HEK293 (cell line): ENCODE measurements around the gene TANGO2.

Experiments
- CTCF ChIA-PET: fragments of 350-600 bp; formaldehyde crosslinking; extraction: SDS; loops from one replicate; lab custom pipeline; 2021; ENCODE audit warnings: antibody characterized with exemption; lab: Yijun Ruan, JAX
- POLR2A ChIA-PET: fragments of 300-600 bp; formaldehyde crosslinking; extraction: SDS; loops from one replicate; lab custom pipeline; 2020; ENCODE audit warnings: antibody characterized with exemption, inconsistent platforms; lab: Yijun Ruan, JAX
- H3K27ac ChIP-seq: fragments of 200-500 bp; sonication (Bioruptor generic); 2 replicates; pipeline ENCODE4 v1.5.1; 2014; ENCODE audit warnings: low read depth, low read length, control low read depth, inconsistent platforms; ENCODE audit errors: extremely low read depth
- H3K36me3 ChIP-seq, 2 experiments: fragments of 200-500 bp in 1 of 2; sonication (Bioruptor generic) in 1 of 2; 1 replicate in 1 of 2; 2 replicates in 1 of 2; pipeline ENCODE4 v1.5.1; 2014 to 2017; ENCODE audit warnings: inconsistent platforms in 2 of 2, low read length in 2 of 2; ENCODE audit not compliant: control insufficient read depth in 2 of 2, insufficient read depth in 1 of 2
- H3K4me1 ChIP-seq: fragments of 200-500 bp; sonication (Bioruptor generic); 2 replicates; pipeline ENCODE4 v1.5.1; 2014; ENCODE audit warnings: mild to moderate bottlenecking, low read length, inconsistent platforms; ENCODE audit not compliant: control insufficient read depth, insufficient read depth
- H3K4me3 ChIP-seq: 2 replicates; pipeline ENCODE4 v1.5.1; 2011; ENCODE audit warnings: low read depth, mild to moderate bottlenecking, control low read depth, low read length, moderate library complexity
- H3K9me3 ChIP-seq: fragments of 200-500 bp; sonication (Bioruptor generic); 2 replicates; pipeline ENCODE4 v1.5.1; 2014; ENCODE audit warnings: low read depth, low read length, inconsistent platforms; ENCODE audit not compliant: control insufficient read depth, insufficient read depth
- EGR2 ChIP-seq: fragments of 450-650 bp; formaldehyde crosslinking; IDR thresholded peaks from 2 replicates; pipeline ENCODE4 v1.5.1; 2016; ENCODE audit warnings: low read depth, missing biosample characterization, missing genetic modification characterization
- FEZF1 ChIP-seq: fragments of 450-650 bp; formaldehyde crosslinking; IDR thresholded peaks from 2 replicates; pipeline ENCODE4 v1.5.1; 2016; ENCODE audit warnings: missing biosample characterization, missing genetic modification characterization
- GFI1B ChIP-seq: fragments of 450-650 bp; formaldehyde crosslinking; IDR thresholded peaks from 2 replicates; pipeline ENCODE4 v1.5.1; 2016; ENCODE audit warnings: missing biosample characterization, missing genetic modification characterization
- KLF1 ChIP-seq: fragments of 450-650 bp; formaldehyde crosslinking; IDR thresholded peaks from 2 replicates; pipeline ENCODE4 v1.5.1; 2016; ENCODE audit warnings: missing biosample characterization, missing genetic modification characterization
- KLF9 ChIP-seq: fragments of 450-650 bp; formaldehyde crosslinking; IDR thresholded peaks from 2 replicates; pipeline ENCODE4 v1.5.1; 2016; ENCODE audit warnings: missing biosample characterization, missing genetic modification characterization, low read depth
- OSR2 ChIP-seq: fragments of 450-650 bp; formaldehyde crosslinking; IDR thresholded peaks from 2 replicates; pipeline ENCODE4 v1.5.1; 2016; ENCODE audit warnings: missing biosample characterization, missing genetic modification characterization
- OVOL3 ChIP-seq: fragments of 450-650 bp; formaldehyde crosslinking; IDR thresholded peaks from 2 replicates; pipeline ENCODE4 v1.5.1; 2016; ENCODE audit warnings: missing biosample characterization, missing genetic modification characterization
- PRDM1 ChIP-seq: fragments of 450-650 bp; formaldehyde crosslinking; IDR thresholded peaks from 2 replicates; pipeline ENCODE4; 2016; ENCODE audit warnings: missing biosample characterization, missing genetic modification characterization
- REPIN1 ChIP-seq: fragments of 450-650 bp; formaldehyde crosslinking; IDR thresholded peaks from 2 replicates; pipeline ENCODE4 v1.5.1; 2017; ENCODE audit warnings: missing biosample characterization, missing genetic modification characterization, low read depth
- ZEB2 ChIP-seq: fragments of 450-650 bp; formaldehyde crosslinking; IDR thresholded peaks from 2 replicates; pipeline ENCODE4 v1.5.1; 2016; ENCODE audit warnings: missing biosample characterization, missing genetic modification characterization
- ZFHX2 ChIP-seq: fragments of 450-650 bp; formaldehyde crosslinking; conservative IDR thresholded peaks from 2 replicates; pipeline ENCODE4 v1.5.1; 2016; ENCODE audit warnings: missing biosample characterization, missing genetic modification characterization
- ZNF10 ChIP-seq: fragments of 450-650 bp; formaldehyde crosslinking; IDR thresholded peaks from 2 replicates; pipeline ENCODE4 v1.5.1; 2017; ENCODE audit warnings: missing biosample characterization, missing genetic modification characterization
- ZNF112 ChIP-seq: fragments of 450-650 bp; formaldehyde crosslinking; IDR thresholded peaks from 2 replicates; pipeline ENCODE4 v1.5.0; 2017; ENCODE audit warnings: missing biosample characterization, missing genetic modification characterization
- ZNF211 ChIP-seq: fragments of 450-650 bp; formaldehyde crosslinking; IDR thresholded peaks from 2 replicates; pipeline ENCODE4 v1.5.1; 2016; ENCODE audit warnings: low read depth, missing biosample characterization, missing genetic modification characterization
- ZNF23 ChIP-seq: fragments of 450-650 bp; formaldehyde crosslinking; IDR thresholded peaks from 2 replicates; pipeline ENCODE4 v1.5.1; 2016; ENCODE audit warnings: missing biosample characterization, missing genetic modification characterization, borderline replicate concordance
- ZNF248 ChIP-seq: fragments of 450-650 bp; formaldehyde crosslinking; IDR thresholded peaks from 2 replicates; pipeline ENCODE4 v1.5.1; 2017; ENCODE audit warnings: missing biosample characterization, missing genetic modification characterization
- ZNF302 ChIP-seq: fragments of 450-650 bp; formaldehyde crosslinking; IDR thresholded peaks from 2 replicates; pipeline ENCODE4 v1.5.1; 2016; ENCODE audit warnings: missing biosample characterization, missing genetic modification characterization, low read depth
- ZNF335 ChIP-seq: fragments of 450-650 bp; formaldehyde crosslinking; conservative IDR thresholded peaks from 2 replicates; pipeline ENCODE4 v1.5.1; 2016; ENCODE audit warnings: missing biosample characterization, missing genetic modification characterization
- ZNF404 ChIP-seq: fragments of 450-650 bp; formaldehyde crosslinking; IDR thresholded peaks from 2 replicates; pipeline ENCODE4 v1.5.1; 2017; ENCODE audit warnings: missing biosample characterization, missing genetic modification characterization
- ZNF544 ChIP-seq: fragments of 450-650 bp; formaldehyde crosslinking; IDR thresholded peaks from 2 replicates; pipeline ENCODE4 v1.5.0; 2017; ENCODE audit warnings: missing biosample characterization, missing genetic modification characterization
- ZNF549 ChIP-seq: fragments of 450-650 bp; IDR thresholded peaks from 2 replicates; pipeline ENCODE4 v1.5.1; 2018; ENCODE audit warnings: missing biosample characterization, missing genetic modification characterization, mild to moderate bottlenecking, inconsistent platforms, moderate library complexity
- ZNF792 ChIP-seq: fragments of 450-650 bp; formaldehyde crosslinking; IDR thresholded peaks from 2 replicates; pipeline ENCODE4 v1.5.1; 2016; ENCODE audit warnings: missing biosample characterization, missing genetic modification characterization
- ZNF830 ChIP-seq: fragments of 450-650 bp; IDR thresholded peaks from 2 replicates; pipeline ENCODE4 v1.5.0; 2018; ENCODE audit warnings: missing biosample characterization, missing genetic modification characterization, low read depth, mild to moderate bottlenecking, moderate library complexity
- ZNF843 ChIP-seq: fragments of 450-650 bp; formaldehyde crosslinking; IDR thresholded peaks from 2 replicates; pipeline ENCODE4 v1.5.1; 2016; ENCODE audit warnings: missing biosample characterization, missing genetic modification characterization
- TF ChIP-seq, protein P1 (sequence below): fragments of 450-650 bp; formaldehyde crosslinking; IDR thresholded peaks from 2 replicates; pipeline ENCODE4 v1.5.1; 2016; ENCODE audit warnings: missing biosample characterization, missing genetic modification characterization
- TF ChIP-seq, protein P2 (sequence below): fragments of 450-650 bp; formaldehyde crosslinking; IDR thresholded peaks from 2 replicates; pipeline ENCODE4 v1.5.1; 2016; ENCODE audit warnings: missing biosample characterization, missing genetic modification characterization
- TF ChIP-seq, protein P3 (sequence below): fragments of 450-650 bp; formaldehyde crosslinking; IDR thresholded peaks from 2 replicates; pipeline ENCODE4 v1.5.1; 2016; ENCODE audit warnings: missing biosample characterization, missing genetic modification characterization

The TANGO2 gene

DNA sequence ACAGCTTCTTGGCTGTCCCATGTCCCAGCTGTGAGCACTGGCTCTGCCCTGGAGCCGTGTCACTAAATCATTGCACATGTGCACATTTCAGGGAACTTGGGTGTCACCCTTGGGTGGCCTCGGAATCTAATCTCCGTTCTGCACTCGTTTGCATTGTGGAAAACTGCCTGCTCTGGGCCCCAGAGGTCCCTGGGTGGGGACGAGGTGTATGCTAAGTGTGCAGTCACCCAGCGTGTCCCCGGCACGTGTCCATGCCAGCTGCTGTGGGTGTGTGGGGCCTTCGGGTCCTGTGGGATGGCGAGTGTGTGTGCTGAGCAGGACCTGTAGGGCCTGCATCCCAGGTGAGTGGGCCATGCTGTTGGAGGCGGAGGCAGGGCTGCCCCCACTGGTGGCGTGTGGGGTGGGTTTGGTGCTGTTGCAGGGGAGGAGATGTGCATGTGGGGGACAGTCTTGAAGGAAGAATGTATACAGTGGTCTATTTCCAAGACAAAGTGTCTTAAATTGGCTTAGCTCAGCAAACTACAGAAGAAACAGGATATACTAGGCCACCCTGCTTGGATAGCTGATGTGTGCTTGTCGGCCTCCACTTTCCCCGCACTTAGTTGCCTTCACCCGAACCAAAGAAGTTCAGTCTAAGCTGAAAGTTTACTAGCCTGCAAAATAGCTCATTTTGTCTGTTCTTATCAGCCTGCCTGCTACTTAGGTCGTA lies 14.6 kb downstream of the TANGO2 start:
- no peaks in the 10 kb centered on the region for H3K4me1 ChIP-seq
- peaks cover 0 to 26% of the 10 kb centered on the region in 2 experiments; a peak in 1 of 3 replicates for H3K36me3 ChIP-seq
- CTCF ChIA-PET, result interaction anchor here (1.0 kb wide), 1 partner anchor 87 kb away, joined by 3 read pairs; no protein-coding TSS in a partner anchor
- TF ChIP-seq EGR2 (tag by site-specific recombination), result peak; percentile 91
- peak; percentile 86 for TF ChIP-seq ZFHX2
- TF ChIP-seq, protein P1, sequence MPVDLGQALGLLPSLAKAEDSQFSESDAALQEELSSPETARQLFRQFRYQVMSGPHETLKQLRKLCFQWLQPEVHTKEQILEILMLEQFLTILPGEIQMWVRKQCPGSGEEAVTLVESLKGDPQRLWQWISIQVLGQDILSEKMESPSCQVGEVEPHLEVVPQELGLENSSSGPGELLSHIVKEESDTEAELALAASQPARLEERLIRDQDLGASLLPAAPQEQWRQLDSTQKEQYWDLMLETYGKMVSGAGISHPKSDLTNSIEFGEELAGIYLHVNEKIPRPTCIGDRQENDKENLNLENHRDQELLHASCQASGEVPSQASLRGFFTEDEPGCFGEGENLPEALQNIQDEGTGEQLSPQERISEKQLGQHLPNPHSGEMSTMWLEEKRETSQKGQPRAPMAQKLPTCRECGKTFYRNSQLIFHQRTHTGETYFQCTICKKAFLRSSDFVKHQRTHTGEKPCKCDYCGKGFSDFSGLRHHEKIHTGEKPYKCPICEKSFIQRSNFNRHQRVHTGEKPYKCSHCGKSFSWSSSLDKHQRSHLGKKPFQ (tag by site-specific recombination), result no peak
- no peak for TF ChIP-seq ZEB2 (tag by site-specific recombination)
- H3K27ac ChIP-seq, result no peak overlapping the region
- no peaks in the 10 kb centered on the region for H3K9me3 ChIP-seq
- H3K4me3 ChIP-seq, result no peak overlapping the region
- POLR2A ChIA-PET, result no interaction called here

DNA sequence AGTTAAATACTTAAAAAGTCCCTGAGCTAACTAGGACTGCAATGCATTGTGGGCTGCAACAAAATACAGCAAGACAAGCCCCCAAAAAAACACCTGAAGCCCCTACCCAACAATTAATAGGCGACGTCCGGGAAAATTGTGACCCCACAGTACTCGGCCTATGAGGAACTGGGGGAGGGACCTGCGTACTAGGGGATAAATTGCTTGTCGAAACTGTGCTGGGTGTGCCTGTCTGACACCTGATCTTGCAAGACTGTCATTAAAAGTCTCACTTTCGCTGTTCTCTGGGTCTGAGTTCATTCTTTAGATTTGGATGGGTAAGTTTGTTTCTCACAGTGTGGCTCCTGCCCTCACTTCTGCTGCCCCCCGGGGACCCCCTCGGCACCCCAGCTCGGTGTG lies 15.2 kb downstream of the TANGO2 start:
- peaks cover 0 to 26% of the 10 kb centered on the region in 2 experiments; a peak in 1 of 3 replicates for H3K36me3 ChIP-seq
- ChIA-PET CTCF (interaction anchor here (1.0 kb wide), 1 partner anchor 88 kb away, joined by 3 read pairs; no protein-coding TSS in a partner anchor), POLR2A (no interaction called here)
- H3K9me3 ChIP-seq, result no peaks in the 10 kb centered on the region
- TF ChIP-seq PRDM1 (tag by site-specific recombination), result no peak
- TF ChIP-seq EGR2 (tag by site-specific recombination), result no peak
- TF ChIP-seq ZNF792, result no peak
- TF ChIP-seq ZNF830 (tag by site-specific recombination), result no peak
- TF ChIP-seq ZNF10 (tag by site-specific recombination), result no peak
- no peak for TF ChIP-seq FEZF1 (tag by site-specific recombination)
- no peak for TF ChIP-seq ZNF843 (tag by site-specific recombination)
- no peak for TF ChIP-seq ZNF404
- TF ChIP-seq OSR2 (tag by site-specific recombination), result no peak
- no peak for TF ChIP-seq KLF9 (tag by site-specific recombination)
- no peak for TF ChIP-seq ZNF544 (tag by site-specific recombination)
- no peak for TF ChIP-seq ZNF248 (tag by site-specific recombination)
- TF ChIP-seq ZNF549 (tag by site-specific recombination), result no peak
- no peak for TF ChIP-seq ZNF335 (tag by site-specific recombination)
- TF ChIP-seq KLF1 (tag by site-specific recombination), result no peak
- no peak for TF ChIP-seq ZNF211 (tag by site-specific recombination)
- TF ChIP-seq ZNF23 (tag by site-specific recombination), result no peak
- H3K27ac ChIP-seq, result no peak overlapping the region
- no peak overlapping the region for H3K4me3 ChIP-seq
- no peaks in the 10 kb centered on the region for H3K4me1 ChIP-seq

DNA sequence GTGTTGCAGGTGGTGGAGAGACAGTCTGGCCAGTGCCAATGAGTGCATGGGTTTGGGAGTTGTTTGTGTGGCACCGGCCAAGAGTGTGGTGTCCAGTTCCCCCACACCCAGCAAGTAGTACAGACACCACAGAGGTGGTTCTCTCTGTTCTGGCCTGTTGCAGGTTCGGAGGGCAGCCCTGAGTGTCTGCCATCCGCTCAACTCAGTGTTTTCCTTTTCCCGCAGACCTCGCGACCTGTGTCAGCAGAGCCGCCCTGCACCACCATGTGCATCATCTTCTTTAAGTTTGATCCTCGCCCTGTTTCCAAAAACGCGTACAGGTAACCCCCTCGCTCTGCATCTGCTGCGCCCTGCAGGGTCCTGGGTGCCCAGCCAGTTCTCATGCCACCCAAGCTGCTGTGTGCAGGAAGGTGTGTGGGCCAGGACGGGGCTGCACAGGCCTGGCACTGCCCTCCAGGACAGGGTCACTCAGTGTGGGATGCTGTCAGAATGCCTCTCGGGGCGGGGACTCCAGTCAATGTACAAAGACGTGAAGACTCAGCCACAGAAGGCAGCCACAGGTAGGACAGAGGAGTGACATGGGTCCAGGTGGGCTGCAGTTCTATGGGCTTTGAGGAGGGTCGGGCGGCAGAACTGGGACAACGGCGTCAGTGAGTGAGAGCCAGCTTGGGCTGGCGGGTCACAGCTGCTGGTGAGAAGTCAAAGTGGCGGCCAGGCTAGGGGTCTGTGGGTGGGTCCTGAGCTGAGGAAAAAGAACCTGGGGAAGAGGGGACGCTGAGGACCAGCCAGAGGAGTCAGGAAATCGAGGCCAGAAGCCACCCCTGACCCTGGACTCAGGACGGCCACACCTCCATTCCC lies 15.9 kb downstream of the TANGO2 start:
- Histone ChIP-seq H3K36me3 (peaks cover 0 to 22% of the 10 kb centered on the region in 2 experiments; a peak in 1 of 3 replicates), H3K9me3 (no peaks in the 10 kb centered on the region), H3K4me1 (no peaks in the 10 kb centered on the region), H3K4me3 (no peak overlapping the region), H3K27ac (no peak overlapping the region)
- ChIA-PET CTCF (interaction anchor here (1.0 kb wide), 1 partner anchor 88 kb away, joined by 3 read pairs; no protein-coding TSS in a partner anchor), POLR2A (no interaction called here)
- TF ChIP-seq ZNF112 (tag by site-specific recombination) (no peak), ZNF302 (tag by site-specific recombination) (no peak), OVOL3 (tag by site-specific recombination) (no peak), REPIN1 (tag by site-specific recombination) (no peak), ZNF843 (tag by site-specific recombination) (no peak), GFI1B (tag by site-specific recombination) (no peak)
- TF ChIP-seq, protein P2, sequence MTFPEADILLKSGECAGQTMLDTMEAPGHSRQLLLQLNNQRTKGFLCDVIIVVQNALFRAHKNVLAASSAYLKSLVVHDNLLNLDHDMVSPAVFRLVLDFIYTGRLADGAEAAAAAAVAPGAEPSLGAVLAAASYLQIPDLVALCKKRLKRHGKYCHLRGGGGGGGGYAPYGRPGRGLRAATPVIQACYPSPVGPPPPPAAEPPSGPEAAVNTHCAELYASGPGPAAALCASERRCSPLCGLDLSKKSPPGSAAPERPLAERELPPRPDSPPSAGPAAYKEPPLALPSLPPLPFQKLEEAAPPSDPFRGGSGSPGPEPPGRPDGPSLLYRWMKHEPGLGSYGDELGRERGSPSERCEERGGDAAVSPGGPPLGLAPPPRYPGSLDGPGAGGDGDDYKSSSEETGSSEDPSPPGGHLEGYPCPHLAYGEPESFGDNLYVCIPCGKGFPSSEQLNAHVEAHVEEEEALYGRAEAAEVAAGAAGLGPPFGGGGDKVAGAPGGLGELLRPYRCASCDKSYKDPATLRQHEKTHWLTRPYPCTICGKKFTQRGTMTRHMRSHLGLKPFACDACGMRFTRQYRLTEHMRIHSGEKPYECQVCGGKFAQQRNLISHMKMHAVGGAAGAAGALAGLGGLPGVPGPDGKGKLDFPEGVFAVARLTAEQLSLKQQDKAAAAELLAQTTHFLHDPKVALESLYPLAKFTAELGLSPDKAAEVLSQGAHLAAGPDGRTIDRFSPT (tag by site-specific recombination), result no peak
- TF ChIP-seq, protein P3, sequence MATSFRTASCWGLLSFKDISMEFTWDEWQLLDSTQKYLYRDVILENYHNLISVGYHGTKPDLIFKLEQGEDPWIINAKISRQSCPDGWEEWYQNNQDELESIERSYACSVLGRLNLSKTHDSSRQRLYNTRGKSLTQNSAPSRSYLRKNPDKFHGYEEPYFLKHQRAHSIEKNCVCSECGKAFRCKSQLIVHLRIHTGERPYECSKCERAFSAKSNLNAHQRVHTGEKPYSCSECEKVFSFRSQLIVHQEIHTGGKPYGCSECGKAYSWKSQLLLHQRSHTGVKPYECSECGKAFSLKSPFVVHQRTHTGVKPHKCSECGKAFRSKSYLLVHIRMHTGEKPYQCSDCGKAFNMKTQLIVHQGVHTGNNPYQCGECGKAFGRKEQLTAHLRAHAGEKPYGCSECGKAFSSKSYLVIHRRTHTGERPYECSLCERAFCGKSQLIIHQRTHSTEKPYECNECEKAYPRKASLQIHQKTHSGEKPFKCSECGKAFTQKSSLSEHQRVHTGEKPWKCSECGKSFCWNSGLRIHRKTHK (tag by site-specific recombination), result no peak
